T-helper 1 cell treated with Interleukin-12 subunit alpha and Interleukin-12 subunit beta and Interleukin-4 antibody, amounts not matched to agents 30 μg/mL and 1 μg/mL, for 36 hours (primary cell): Measurements from ENCODE around the gene PPP2R3C.
"Not testable (repeated sequence)": the region's sequence is repeated elsewhere in the genome, so short reads cannot be mapped to it uniquely, and the experiment has no call there.

Experiments used
- H3K27ac Mint-ChIP-seq: one replicate; pipeline ENCODE4 v1.8.0; 2021; ENCODE audit warnings: mild to moderate bottlenecking, mixed read lengths
- H3K27me3 Mint-ChIP-seq: one replicate; pipeline ENCODE4 v1.8.0; 2021; ENCODE audit warnings: low read depth, mixed read lengths
- H3K36me3 Mint-ChIP-seq: one replicate; pipeline ENCODE4 v1.8.0; 2021; ENCODE audit warnings: low read depth, mixed read lengths
- H3K4me1 Mint-ChIP-seq: one replicate; pipeline ENCODE4 v1.8.0; 2021; ENCODE audit warnings: low read depth, mixed read lengths
- H3K4me3 Mint-ChIP-seq: one replicate; pipeline ENCODE4 v1.8.0; 2021; ENCODE audit warnings: mild to moderate bottlenecking, moderate library complexity, mixed read lengths
- H3K9me3 Mint-ChIP-seq: one replicate; pipeline ENCODE4 v1.8.0; 2021; ENCODE audit warnings: mixed read lengths

PPP2R3C gene

GRCh38 chr14:35121887-35122695 is at the start of gene PPP2R3C, which contains the start of gene PRORP:
TSS of gene PPP2R3C (minus strand) at chr14:35121990. CDS start at chr14:35121959, 31 bp downstream.
TSS of gene PRORP (plus strand) at chr14:35122552. CDS start at chr14:35123246, 694 bp downstream.
- H3K27ac Mint-ChIP-seq, result peak within 1 kb of the TSS; percentile 99
- peak within 1 kb of the TSS; percentile 90 for H3K4me3 Mint-ChIP-seq
- H3K27me3 Mint-ChIP-seq, result no peaks in the 10 kb centered on the region
- peaks cover 43% of the 10 kb centered on the region for H3K4me1 Mint-ChIP-seq
- H3K9me3 Mint-ChIP-seq, result no peaks in the 10 kb centered on the region
- peaks cover 28% of the 10 kb centered on the region for H3K36me3 Mint-ChIP-seq

GRCh38 chr14:35167496-35167895 is 45.7 kb upstream of the PPP2R3C start:
- Mint-ChIP-seq H3K27me3 (no peaks in the 10 kb centered on the region), H3K9me3 (peaks cover 3% of the 10 kb centered on the region), H3K4me3 (no peak overlapping the region), H3K27ac (no peak overlapping the region), H3K36me3 (peaks cover 40% of the 10 kb centered on the region), H3K4me1 (peaks cover 6% of the 10 kb centered on the region)

- peaks cover 37% of the 10 kb centered on the region for H3K36me3 Mint-ChIP-seq
- H3K27me3 Mint-ChIP-seq, result no peaks in the 10 kb centered on the region
- H3K4me1 Mint-ChIP-seq, result peaks cover 27% of the 10 kb centered on the region
- no peak overlapping the region for H3K4me3 Mint-ChIP-seq
- peaks cover 3% of the 10 kb centered on the region for H3K9me3 Mint-ChIP-seq
- no peak overlapping the region for H3K27ac Mint-ChIP-seq
Measured at GRCh38 chr14:35164849-35165248, 43.1 kb upstream of the PPP2R3C start.

GRCh38 chr14:35163384-35163783 is 41.6 kb upstream of the PPP2R3C start:
- Mint-ChIP-seq H3K27me3 (no peaks in the 10 kb centered on the region), H3K4me3 (no peak overlapping the region), H3K36me3 (peaks cover 41% of the 10 kb centered on the region), H3K27ac (no peak overlapping the region), H3K9me3 (no peaks in the 10 kb centered on the region), H3K4me1 (peaks cover 37% of the 10 kb centered on the region)

GRCh38 chr14:35161231-35161630 is 39.4 kb upstream of the PPP2R3C start:
- Mint-ChIP-seq H3K4me1 (peaks cover 45% of the 10 kb centered on the region), H3K9me3 (no peaks in the 10 kb centered on the region), H3K27me3 (no peaks in the 10 kb centered on the region), H3K27ac (peak overlapping the region; percentile 76), H3K36me3 (peaks cover 39% of the 10 kb centered on the region), H3K4me3 (peak overlapping the region; percentile 68)

- Mint-ChIP-seq H3K9me3 (no peaks in the 10 kb centered on the region), H3K27me3 (no peaks in the 10 kb centered on the region), H3K4me1 (peaks cover 53% of the 10 kb centered on the region), H3K4me3 (peak overlapping the region; percentile 21), H3K27ac (peak overlapping the region; percentile 33), H3K36me3 (peaks cover 33% of the 10 kb centered on the region)
Measured at GRCh38 chr14:35159742-35160409, 38.1 kb upstream of the PPP2R3C start.

- no peak overlapping the region for H3K4me3 Mint-ChIP-seq
- H3K27me3 Mint-ChIP-seq, result no peaks in the 10 kb centered on the region
Measured at GRCh38 chr14:35158951-35159653, 37.3 kb upstream of the PPP2R3C start.

GRCh38 chr14:35158491-35158890 is 36.7 kb upstream of the PPP2R3C start:
- no peak overlapping the region for H3K27ac Mint-ChIP-seq
- peaks cover 31% of the 10 kb centered on the region for H3K36me3 Mint-ChIP-seq
- H3K27me3 Mint-ChIP-seq, result no peaks in the 10 kb centered on the region
- H3K4me1 Mint-ChIP-seq, result peaks cover 62% of the 10 kb centered on the region
- no peaks in the 10 kb centered on the region for H3K9me3 Mint-ChIP-seq
- H3K4me3 Mint-ChIP-seq, result no peak overlapping the region

More at GRCh38 chr14:35158951-35159653, 37.3 kb upstream of the PPP2R3C start:
- Mint-ChIP-seq H3K27ac (peak overlapping the region; percentile 75), H3K9me3 (no peaks in the 10 kb centered on the region), H3K36me3 (peaks cover 30% of the 10 kb centered on the region), H3K4me1 (peaks cover 60% of the 10 kb centered on the region)

- H3K4me1 Mint-ChIP-seq, result peaks cover 48% of the 10 kb centered on the region
- no peaks in the 10 kb centered on the region for H3K27me3 Mint-ChIP-seq
- peaks cover 29% of the 10 kb centered on the region for H3K36me3 Mint-ChIP-seq
- H3K4me3 Mint-ChIP-seq, result peak overlapping the region; percentile 25
- no peaks in the 10 kb centered on the region for H3K9me3 Mint-ChIP-seq
- peak overlapping the region; percentile 67 for H3K27ac Mint-ChIP-seq
Measured at GRCh38 chr14:35155962-35156361, 34.2 kb upstream of the PPP2R3C start.

- Mint-ChIP-seq H3K27ac (no peak overlapping the region), H3K27me3 (no peaks in the 10 kb centered on the region), H3K36me3 (peaks cover 22% of the 10 kb centered on the region), H3K4me3 (no peak overlapping the region), H3K9me3 (no peaks in the 10 kb centered on the region), H3K4me1 (peaks cover 32% of the 10 kb centered on the region)
Measured at GRCh38 chr14:35154016-35154415, 32.2 kb upstream of the PPP2R3C start.

GRCh38 chr14:35152531-35152930 is 30.7 kb upstream of the PPP2R3C start:
- Mint-ChIP-seq H3K36me3 (peaks cover 21% of the 10 kb centered on the region), H3K4me1 (peaks cover 27% of the 10 kb centered on the region)
- H3K27ac Mint-ChIP-seq, H3K27me3 Mint-ChIP-seq, H3K4me3 Mint-ChIP-seq, H3K9me3 Mint-ChIP-seq: not testable (repeated sequence)

- Mint-ChIP-seq H3K4me3 (no peak overlapping the region), H3K36me3 (peaks cover 21% of the 10 kb centered on the region), H3K9me3 (no peaks in the 10 kb centered on the region), H3K27ac (no peak overlapping the region), H3K4me1 (peaks cover 14% of the 10 kb centered on the region), H3K27me3 (no peaks in the 10 kb centered on the region)
Measured at GRCh38 chr14:35149239-35149638, 27.4 kb upstream of the PPP2R3C start.

GRCh38 chr14:35147711-35148110 is 25.9 kb upstream of the PPP2R3C start:
- Mint-ChIP-seq H3K36me3 (peaks cover 15% of the 10 kb centered on the region), H3K27ac (no peak overlapping the region)

GRCh38 chr14:35147186-35147585 is 25.4 kb upstream of the PPP2R3C start:
- Mint-ChIP-seq H3K36me3 (peaks cover 15% of the 10 kb centered on the region), H3K9me3 (no peaks in the 10 kb centered on the region), H3K27ac (no peak overlapping the region), H3K4me3 (no peak overlapping the region), H3K27me3 (no peaks in the 10 kb centered on the region), H3K4me1 (peaks cover 10% of the 10 kb centered on the region)

More at GRCh38 chr14:35147711-35148110, 25.9 kb upstream of the PPP2R3C start:
- Mint-ChIP-seq H3K9me3 (no peaks in the 10 kb centered on the region), H3K4me3 (no peak overlapping the region), H3K4me1 (peaks cover 10% of the 10 kb centered on the region), H3K27me3 (no peaks in the 10 kb centered on the region)
